B cell (primary cell): ENCODE measurements around the gene UQCR10. TPM values are rescaled to one million over a fixed set of nuclear protein-coding genes. Genes with fewer than 3 reads are reported as not detected.

ENCODE experiments used
- ATAC-seq: fragments of 200-7000 bp; cut with Tn5 transposase; one replicate; pipeline ENCODE4 v1.10.0; 2021; ENCODE audit warnings: low read depth, mild to moderate bottlenecking, moderate number of reproducible peaks, moderate library complexity
- CTCF ChIA-PET: fragments of 350-600 bp; sonication (Branson Sonifier 250); formaldehyde crosslinking; loops from one replicate; lab custom pipeline; 2021; ENCODE audit warnings: antibody characterized with exemption, inconsistent platforms; lab: Charles Lee
- POLR2A ChIA-PET: fragments of 350-600 bp; sonication (Branson Sonifier 250); formaldehyde crosslinking; loops from one replicate; lab custom pipeline; 2021; ENCODE audit warnings: antibody characterized with exemption; lab: Charles Lee
- DNase-seq: peaks from one replicate; pipeline ENCODE4 v3.0.0; 2013
- H2AFZ ChIP-seq: 2 replicates; pipeline ENCODE4 v1.6.1; 2012; ENCODE audit warnings: mild to moderate bottlenecking, low read depth, low read length; ENCODE audit not compliant: insufficient read depth, poor library complexity, severe bottlenecking
- H3K27ac ChIP-seq, 2 donors: 1 replicate in 1 of 2; 2 replicates in 1 of 2; pipeline ENCODE4 v1.5.1; 2012 to 2013; ENCODE audit warnings: low read length in 2 of 2, mild to moderate bottlenecking in 2 of 2, moderate library complexity in 1 of 2
- H3K27me3 ChIP-seq, 4 experiments: fragments of 200-600 bp in 1 of 4; sonication (generic) in 1 of 4; replicated peaks in 1 of 4; 1 replicate in 2 of 4; 2 replicates in 2 of 4; pipeline versions ENCODE4 v1.6.1 to v1.7.0; 2013 to 2016; ENCODE audit warnings: low read length in 3 of 4, mild to moderate bottlenecking in 2 of 4, mixed read lengths in 1 of 4, moderate library complexity in 1 of 4; ENCODE audit not compliant: insufficient read depth in 4 of 4, control insufficient read depth in 3 of 4; ENCODE audit errors: control extremely low read depth in 1 of 4
- H3K36me3 ChIP-seq, 2 experiments: replicated peaks in 1 of 2; 1 replicate in 1 of 2; 2 replicates in 1 of 2; pipeline versions ENCODE4 v1.6.1 to v1.7.1; 2013; ENCODE audit warnings: low read length in 1 of 2; ENCODE audit not compliant: insufficient read depth in 2 of 2, control insufficient read depth in 1 of 2; ENCODE audit errors: control extremely low read depth in 1 of 2, extremely low read depth in 1 of 2
- H3K4me1 ChIP-seq, 2 donors: fragments of 200-600 bp in 1 of 2; sonication (generic) in 1 of 2; 1 replicate in 1 of 2; 2 replicates in 1 of 2; pipeline versions ENCODE4 v1.5.1 to v1.6.1; 2013 to 2017; ENCODE audit warnings: low read length in 2 of 2; ENCODE audit not compliant: control insufficient read depth in 2 of 2, insufficient read depth in 2 of 2
- H3K4me2 ChIP-seq: replicated peaks from 2 replicates; pipeline ENCODE3; 2012; ENCODE audit warnings: mild to moderate bottlenecking, low read depth, low read length; ENCODE audit not compliant: poor library complexity, severe bottlenecking
- H3K4me3 ChIP-seq, 5 experiments: fragments of 200-600 bp in 1 of 5; sonication (generic) in 1 of 5; 1 replicate in 3 of 5; 2 replicates in 2 of 5; pipeline versions ENCODE4 v1.5.1 to v1.7.0; 2011 to 2016; ENCODE audit warnings: low read length in 4 of 5, mild to moderate bottlenecking in 4 of 5, low read depth in 2 of 5, control low read depth in 1 of 5, moderate library complexity in 1 of 5; ENCODE audit not compliant: insufficient read depth in 1 of 5; ENCODE audit errors: control extremely low read depth in 1 of 5, extremely low read depth in 1 of 5
- H3K79me2 ChIP-seq: fragments of 200-600 bp; sonication (generic); one replicate; pipeline ENCODE4 v1.6.0; 2016; ENCODE audit warnings: low read length; ENCODE audit not compliant: control insufficient read depth, insufficient read depth
- H3K9ac ChIP-seq: fragments of 200-600 bp; sonication (generic); 2 replicates; pipeline ENCODE4 v1.6.1; 2017; ENCODE audit warnings: mild to moderate bottlenecking, low read length, moderate library complexity
- H3K9me3 ChIP-seq, 3 donors: one replicate each; pipeline versions ENCODE4 v1.6.1 to v1.7.1; 2013; ENCODE audit warnings: low read length in 2 of 3; ENCODE audit not compliant: control insufficient read depth in 2 of 3, insufficient read depth in 1 of 3; ENCODE audit errors: control extremely low read depth in 1 of 3
- H4K20me1 ChIP-seq: 2 replicates; pipeline ENCODE4 v1.6.0; 2012; ENCODE audit warnings: mild to moderate bottlenecking, low read length; ENCODE audit not compliant: insufficient read depth, control insufficient read depth, poor library complexity, severe bottlenecking
- H3K27ac Mint-ChIP-seq: one replicate; pipeline ENCODE4 v1.8.0; 2021; ENCODE audit warnings: mixed read lengths
- H3K27me3 Mint-ChIP-seq: one replicate; pipeline ENCODE4 v1.8.0; 2021; ENCODE audit warnings: mixed read lengths
- H3K4me1 Mint-ChIP-seq: one replicate; pipeline ENCODE4 v1.8.0; 2021; ENCODE audit warnings: mixed read lengths
- H3K4me3 Mint-ChIP-seq: one replicate; pipeline ENCODE4 v1.8.0; 2021; ENCODE audit warnings: mixed read lengths
- H3K9me3 Mint-ChIP-seq: one replicate; pipeline ENCODE4 v1.8.0; 2022; ENCODE audit warnings: mixed read lengths; ENCODE audit not compliant: insufficient read depth
- CTCF ChIP-seq: fragments of 200-600 bp; IDR thresholded peaks from one replicate; pipeline ENCODE4 v1.8.0; 2022; ENCODE audit warnings: antibody characterized with exemption, mild to moderate bottlenecking
- EZH2 ChIP-seq: IDR thresholded peaks from 2 replicates; pipeline ENCODE4 v1.6.1; 2012; ENCODE audit warnings: borderline replicate concordance, low read depth, mild to moderate bottlenecking, moderate library complexity, low read length; ENCODE audit not compliant: insufficient read depth, poor library complexity, severe bottlenecking
- WGBS: methylation state at CpG from one replicate; pipeline ENCODE4 v1.1.5; 2013; ENCODE audit warnings: missing lambda C conversion rate; ENCODE audit not compliant: insufficient coverage; 5-methylcytosine and 5-hydroxymethylcytosine counted together
- intact Hi-C: fragments of 100-400 bp; cut with micrococcal nuclease; formaldehyde crosslinking; loops from one replicate; pipeline ENCODE4 v1.10.0; 2022
- polyA plus RNA-seq: library from polyadenylated mRNA; depleted of rRNA; stranded (reverse); fragments of >200 nt; gene quantifications from 2 replicates; pipeline ENCODE4 v1.2.3, GENCODE V29; 2012
- total RNA-seq, 2 donors: library from RNA; stranded (reverse); fragments of 120-200 nt in 1 of 2; gene quantifications; 1 replicate in 1 of 2; 2 replicates in 1 of 2; pipeline versions ENCODE4 v1.2.3 to v1.2.4, GENCODE V29; 2013 to 2022

UQCR10 gene
- total and polyA plus RNA-seq, 2 donors (not counting 1 experiment from before 2014, with no cell fraction given) = 41.0 to 67.6 TPM

- Histone ChIP-seq H3K27me3 (no peaks in the 10 kb centered on the region), H4K20me1 (no peaks in the 10 kb centered on the region), H3K27ac (no peak overlapping the region), H3K36me3 (peaks cover 0 to 20% of the 10 kb centered on the region in 2 experiments), H3K79me2 (no peaks in the 10 kb centered on the region), H3K4me1 (no peaks in the 10 kb centered on the region), H3K9me3 (peaks cover 0 to 3% (median 0%) of the 10 kb centered on the region in 3 donors), H3K9ac (no peak overlapping the region), H2AFZ (no peak overlapping the region), H3K4me2 (no peak overlapping the region), H3K4me3 (no peak overlapping the region)
- Mint-ChIP-seq H3K4me1 (no peaks in the 10 kb centered on the region), H3K27ac (no peak overlapping the region), H3K4me3 (no peak overlapping the region), H3K9me3 (no peaks in the 10 kb centered on the region), H3K27me3 (no peaks in the 10 kb centered on the region)
- intact Hi-C loops = no loop called here
- ChIA-PET POLR2A (interaction anchor here (0.6 kb wide), 1 partner anchor 46 kb away, joined by 3 read pairs; no protein-coding TSS in a partner anchor), CTCF (no interaction called here)
- WGBS = 96% methylated on average over 9 of the region's 15 CpGs
- DNase-seq = no peak
- ATAC-seq = no peak
- TF ChIP-seq EZH2 = no peak
- TF ChIP-seq CTCF = no peak
These were observed 28.9 kb upstream of the UQCR10 start for GRCh38 chr22:29738118-29738815.

GRCh38 chr22:29739346-29739875 is 27.8 kb upstream of the UQCR10 start:
- ChIA-PET CTCF (no interaction called here), POLR2A (no interaction called here)
- no peaks in the 10 kb centered on the region for H3K79me2 ChIP-seq
- no peaks in the 10 kb centered on the region for H3K27me3 Mint-ChIP-seq
- H3K27ac Mint-ChIP-seq = no peak overlapping the region
- DNase-seq (no peak), ATAC-seq (no peak)
- peaks cover 0 to 20% of the 10 kb centered on the region in 2 experiments for H3K36me3 ChIP-seq
- H3K9me3 ChIP-seq = peaks cover 0 to 3% (median 0%) of the 10 kb centered on the region in 3 donors
- no peak overlapping the region for H2AFZ ChIP-seq
- no peaks in the 10 kb centered on the region for H3K4me1 ChIP-seq
- H3K9me3 Mint-ChIP-seq = no peaks in the 10 kb centered on the region
- no peaks in the 10 kb centered on the region for H3K27me3 ChIP-seq
- whole genome bisulfite sequencing = 95% methylated on average over 17 of the region's 17 CpGs
- no peak for TF ChIP-seq EZH2
- no peak for TF ChIP-seq CTCF
- H3K9ac ChIP-seq = no peak overlapping the region
- no peak overlapping the region for H3K4me3 ChIP-seq
- no peak overlapping the region for H3K4me2 ChIP-seq
- H4K20me1 ChIP-seq = no peaks in the 10 kb centered on the region
- H3K4me1 Mint-ChIP-seq = no peaks in the 10 kb centered on the region
- no peak overlapping the region for H3K4me3 Mint-ChIP-seq
- intact Hi-C loops = no loop called here
- H3K27ac ChIP-seq = no peak overlapping the region
